Natural killer cell (primary cell): Measurements from ENCODE around the gene CAPN14. TPM values are rescaled to one million over a fixed set of nuclear protein-coding genes. Genes with fewer than 3 reads are reported as not detected.

Source experiments
- ATAC-seq, 3 donors: fragments of 150-1000 bp in 2 of 3; fragments of 200-7000 bp in 1 of 3; cut with Tn5 transposase; 1 replicate in 1 of 3; 2 replicates in 2 of 3; pipeline ENCODE4 v1.10.0; 2021; ENCODE audit warnings: mild to moderate bottlenecking in 2 of 3, moderate library complexity in 2 of 3
- DNase-seq, 2 donors: peaks; one replicate each; pipeline versions ENCODE4 v3.0.0 to v3.0.0-alpha.2; 2013 to 2021; ENCODE audit warnings: mixed read lengths in 1 of 2
- H3K27ac ChIP-seq: one replicate; pipeline ENCODE4 v1.5.1; 2013; ENCODE audit warnings: mild to moderate bottlenecking, low read length
- H3K27me3 ChIP-seq: one replicate; pipeline ENCODE4 v1.6.1; 2013; ENCODE audit warnings: low read length; ENCODE audit not compliant: control insufficient read depth, insufficient read depth
- H3K36me3 ChIP-seq: one replicate; pipeline ENCODE4 v1.6.1; 2013; ENCODE audit warnings: low read length; ENCODE audit not compliant: control insufficient read depth, insufficient read depth
- H3K4me1 ChIP-seq: one replicate; pipeline ENCODE4 v1.6.1; 2013; ENCODE audit warnings: low read length; ENCODE audit not compliant: control insufficient read depth, insufficient read depth
- H3K4me3 ChIP-seq: one replicate; pipeline ENCODE4 v1.5.1; 2013; ENCODE audit warnings: low read length
- H3K9me3 ChIP-seq: one replicate; pipeline ENCODE4 v1.6.1; 2013; ENCODE audit warnings: low read length; ENCODE audit not compliant: control insufficient read depth, insufficient read depth
- H3K27ac Mint-ChIP-seq, 2 donors: one replicate each; pipeline ENCODE4 v1.8.0; 2022; ENCODE audit warnings: mild to moderate bottlenecking in 2 of 2, mixed read lengths in 2 of 2, moderate library complexity in 1 of 2
- H3K27me3 Mint-ChIP-seq, 2 donors: one replicate each; pipeline ENCODE4 v1.8.0; 2022; ENCODE audit warnings: low read depth in 2 of 2, mixed read lengths in 2 of 2
- H3K36me3 Mint-ChIP-seq: one replicate; pipeline ENCODE4 v1.8.0; 2022; ENCODE audit warnings: mixed read lengths
- H3K4me1 Mint-ChIP-seq, 2 donors: one replicate each; pipeline ENCODE4 v1.8.0; 2022; ENCODE audit warnings: mixed read lengths in 2 of 2
- H3K4me3 Mint-ChIP-seq: one replicate; pipeline ENCODE4 v1.8.0; 2022; ENCODE audit warnings: mild to moderate bottlenecking, moderate library complexity, mixed read lengths
- H3K9me3 Mint-ChIP-seq, 2 donors: one replicate each; pipeline ENCODE4 v1.8.0; 2022; ENCODE audit warnings: mixed read lengths in 2 of 2
- CTCF ChIP-seq: fragments of 200-600 bp; IDR thresholded peaks from one replicate; pipeline ENCODE4 v1.8.0; 2022; ENCODE audit warnings: antibody characterized with exemption
- WGBS: methylation state at CpG from one replicate; pipeline ENCODE4 v1.1.7; 2013; ENCODE audit warnings: missing lambda C conversion rate; ENCODE audit not compliant: insufficient coverage; 5-methylcytosine and 5-hydroxymethylcytosine counted together
- intact Hi-C: fragments of 100-400 bp; cut with micrococcal nuclease; formaldehyde crosslinking; loops from one replicate; pipeline ENCODE4 v1.14.2; 2022
- total RNA-seq, 4 donors: library from RNA; stranded (reverse); fragments of 120-200 nt in 1 of 4; gene quantifications; one replicate each; pipeline versions ENCODE4 v1.2.3 to v1.2.4, GENCODE V29; 2013 to 2022

The CAPN14 gene
- total RNA-seq, 3 donors from 2014 or later (not counting 1 experiment from before 2014, with no cell fraction given): 0.33 to 0.43 TPM; not detected in 1

- no peaks in the 10 kb centered on the region for H3K27me3 Mint-ChIP-seq
- WGBS: 92% methylated on average over 13 of the region's 13 CpGs
- Histone ChIP-seq H3K9me3 (no peaks in the 10 kb centered on the region), H3K4me3 (no peak overlapping the region), H3K4me1 (peaks cover 8% of the 10 kb centered on the region), H3K27ac (no peak overlapping the region), H3K27me3 (no peaks in the 10 kb centered on the region), H3K36me3 (no peaks in the 10 kb centered on the region)
- no peaks in the 10 kb centered on the region for H3K36me3 Mint-ChIP-seq
- no peak for TF ChIP-seq CTCF
- peaks cover 16 to 28% of the 10 kb centered on the region in 2 donors for H3K4me1 Mint-ChIP-seq
- no peak overlapping the region for H3K27ac Mint-ChIP-seq
- no peaks in the 10 kb centered on the region for H3K9me3 Mint-ChIP-seq
- intact Hi-C loops: loop anchor here (10.0 kb wide), 1 partner anchor 96 kb away; no protein-coding TSS in a partner anchor
- ATAC-seq (no peak), DNase-seq (no peak)
- H3K4me3 Mint-ChIP-seq: no peak overlapping the region
These were observed 21.7 kb upstream of the CAPN14 start for GRCh38 chr2:31238906-31239592.

- H3K4me1 ChIP-seq: peaks cover 10% of the 10 kb centered on the region
- Mint-ChIP-seq H3K27ac (no peak overlapping the region), H3K4me1 (peaks cover 16 to 35% of the 10 kb centered on the region in 2 donors), H3K4me3 (no peak overlapping the region), H3K9me3 (no peaks in the 10 kb centered on the region), H3K27me3 (no peaks in the 10 kb centered on the region), H3K36me3 (no peaks in the 10 kb centered on the region)
- no peaks in the 10 kb centered on the region for H3K27me3 ChIP-seq
- intact Hi-C loops: loop anchor here (10.0 kb wide), 1 partner anchor 96 kb away; no protein-coding TSS in a partner anchor
- DNase-seq (no peak), ATAC-seq (no peak)
- no peak overlapping the region for H3K27ac ChIP-seq
- no peaks in the 10 kb centered on the region for H3K36me3 ChIP-seq
- no peak overlapping the region for H3K4me3 ChIP-seq
- no peak for TF ChIP-seq CTCF
- no peaks in the 10 kb centered on the region for H3K9me3 ChIP-seq
- WGBS: 94% methylated on average over 10 of the region's 10 CpGs
These were observed 21.0 kb upstream of the CAPN14 start for GRCh38 chr2:31238126-31238905.

GRCh38 chr2:31237348-31238017, 20.2 kb upstream of the CAPN14 start:
- Mint-ChIP-seq H3K36me3 (no peaks in the 10 kb centered on the region), H3K9me3 (no peaks in the 10 kb centered on the region), H3K27ac (no peak overlapping the region), H3K27me3 (no peaks in the 10 kb centered on the region), H3K4me3 (no peak overlapping the region), H3K4me1 (peaks cover 16 to 38% of the 10 kb centered on the region in 2 donors)
- DNase-seq (no peak), ATAC-seq (no peak)
- intact Hi-C loops: loop anchor here (10.0 kb wide), 1 partner anchor 97 kb away; no protein-coding TSS in a partner anchor
- Histone ChIP-seq H3K4me3 (no peak overlapping the region), H3K27me3 (no peaks in the 10 kb centered on the region), H3K36me3 (no peaks in the 10 kb centered on the region), H3K9me3 (no peaks in the 10 kb centered on the region), H3K27ac (no peak overlapping the region), H3K4me1 (peaks cover 11% of the 10 kb centered on the region)
- WGBS: 92% methylated on average over 7 of the region's 9 CpGs
- no peak for TF ChIP-seq CTCF
